HG02973 (cell line): ENCODE results near the gene C4orf50.

Source experiments
- ATAC-seq: cut with Tn5 transposase; IDR thresholded peaks from one replicate; pipeline ENCODE4 v1.9.1; 2021; ENCODE audit warnings: moderate library complexity; ENCODE audit not compliant: unreplicated experiment

C4orf50 gene

GRCh38 chr4:5925419-5926200 lies 92.6 kb downstream of the C4orf50 start:
- no peak for ATAC-seq

GRCh38 chr4:5924461-5925125 lies 93.6 kb downstream of the C4orf50 start:
- no peak for ATAC-seq

GRCh38 chr4:5923376-5923775 lies 94.9 kb downstream of the C4orf50 start:
- no peak for ATAC-seq

GRCh38 chr4:5922556-5922955 lies 95.7 kb downstream of the C4orf50 start:
- no peak for ATAC-seq

GRCh38 chr4:5921981-5922380 lies 96.2 kb downstream of the C4orf50 start:
- ATAC-seq = no peak

- ATAC-seq = no peak
Observed at GRCh38 chr4:5921101-5921980, 96.9 kb downstream of the C4orf50 start.

GRCh38 chr4:5919571-5919970 lies 98.7 kb downstream of the C4orf50 start:
- no peak for ATAC-seq

GRCh38 chr4:5919044-5919443 lies 99.2 kb downstream of the C4orf50 start:
- ATAC-seq = no peak

GRCh38 chr4:5918331-5918985 lies 99.8 kb downstream of the C4orf50 start:
- ATAC-seq = no peak

GRCh38 chr4:5917672-5918071 lies 100.6 kb downstream of the C4orf50 start:
- no peak for ATAC-seq

- ATAC-seq = no peak
Observed at GRCh38 chr4:5916229-5916628, 102.0 kb downstream of the C4orf50 start.

GRCh38 chr4:5913454-5913853 lies 104.8 kb downstream of the C4orf50 start:
- no peak for ATAC-seq

- no peak for ATAC-seq
Observed at GRCh38 chr4:5912614-5913019, 105.6 kb downstream of the C4orf50 start.

- no peak for ATAC-seq
Observed at GRCh38 chr4:5908876-5909427, 109.3 kb downstream of the C4orf50 start.

- ATAC-seq = no peak
Observed at GRCh38 chr4:5906191-5906590, 112.0 kb downstream of the C4orf50 start.

- ATAC-seq = no peak
Observed at GRCh38 chr4:5905714-5906113, 112.5 kb downstream of the C4orf50 start.

- no peak for ATAC-seq
Observed at GRCh38 chr4:5900844-5901243, 117.4 kb downstream of the C4orf50 start.

- no peak for ATAC-seq
Observed at GRCh38 chr4:5899881-5900280, 118.3 kb downstream of the C4orf50 start.

- ATAC-seq = no peak
Observed at GRCh38 chr4:5899396-5899795, 118.8 kb downstream of the C4orf50 start.

- ATAC-seq = no peak
Observed at GRCh38 chr4:5897674-5898073, 120.6 kb downstream of the C4orf50 start.

GRCh38 chr4:5895287-5895686 lies 122.9 kb downstream of the C4orf50 start:
- ATAC-seq = no peak
